OCI-LY1 (cell line): ENCODE data around the gene HCAR3.
"Not testable (repeated sequence)": the region's sequence is repeated elsewhere in the genome, so short reads cannot be mapped to it uniquely, and the experiment has no call there.

Source experiments
- CTCF ChIP-seq: fragments of 200-600 bp; sonication (generic), shearing (Covaris generic); IDR thresholded peaks from 2 replicates; pipeline ENCODE4 v1.5.1; 2017; ENCODE audit warnings: mild to moderate bottlenecking, antibody characterized with exemption, low read length, moderate library complexity, mixed read lengths
- EZH2 ChIP-seq: fragments of 200-600 bp; sonication (generic), shearing (Covaris generic); IDR thresholded peaks from 2 replicates; pipeline ENCODE4 v1.8.0; 2017; ENCODE audit warnings: borderline replicate concordance, mixed run types, mild to moderate bottlenecking, antibody characterized with exemption, low read length, moderate library complexity, mixed read lengths

DNA sequence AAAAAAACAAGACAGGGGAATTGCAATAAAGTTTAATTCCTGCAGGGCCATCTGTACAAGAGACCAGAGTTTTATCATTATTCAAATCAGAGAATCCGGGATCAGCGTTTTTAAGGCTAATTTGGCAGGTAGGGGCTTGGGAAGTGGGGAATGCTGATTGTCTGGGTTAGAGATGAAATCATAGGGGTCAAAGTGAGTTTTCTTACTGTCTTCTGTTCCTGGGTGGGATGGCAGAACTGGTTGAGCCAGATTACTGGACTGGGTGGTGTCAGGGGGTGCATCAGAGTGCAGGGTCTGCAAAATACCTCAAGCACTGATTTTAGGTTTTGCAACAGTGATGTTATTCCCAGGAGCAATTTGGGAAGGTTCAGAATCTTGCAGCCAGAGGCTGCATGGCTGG, 6.3 kb downstream of the HCAR3 start:
- not testable (repeated sequence) for TF ChIP-seq CTCF, EZH2
